Jurkat, Clone E6-1 (cell line): ENCODE data around the gene HPN.
"Not testable (repeated sequence)": the region's sequence is repeated elsewhere in the genome, so short reads cannot be mapped to it uniquely, and the experiment has no call there.

Experiments
- DNase-seq: peaks from one replicate; pipeline ENCODE4 v3.0.0-alpha.2; 2011; ENCODE audit warnings: low read depth, low spot score
- H3K4me3 ChIP-seq: 2 replicates; pipeline ENCODE4 v1.5.1; 2011; ENCODE audit warnings: mild to moderate bottlenecking, low read length, control low read depth, moderate library complexity

Gene HPN

GRCh38 chr19:35006999-35007365 is 34.5 kb upstream of the HPN start:
- H3K4me3 ChIP-seq: no peak overlapping the region
- DNase-seq: no peak

GRCh38 chr19:35007427-35007826 is 34.1 kb upstream of the HPN start:
- DNase-seq, H3K4me3 ChIP-seq: not testable (repeated sequence)

DNA sequence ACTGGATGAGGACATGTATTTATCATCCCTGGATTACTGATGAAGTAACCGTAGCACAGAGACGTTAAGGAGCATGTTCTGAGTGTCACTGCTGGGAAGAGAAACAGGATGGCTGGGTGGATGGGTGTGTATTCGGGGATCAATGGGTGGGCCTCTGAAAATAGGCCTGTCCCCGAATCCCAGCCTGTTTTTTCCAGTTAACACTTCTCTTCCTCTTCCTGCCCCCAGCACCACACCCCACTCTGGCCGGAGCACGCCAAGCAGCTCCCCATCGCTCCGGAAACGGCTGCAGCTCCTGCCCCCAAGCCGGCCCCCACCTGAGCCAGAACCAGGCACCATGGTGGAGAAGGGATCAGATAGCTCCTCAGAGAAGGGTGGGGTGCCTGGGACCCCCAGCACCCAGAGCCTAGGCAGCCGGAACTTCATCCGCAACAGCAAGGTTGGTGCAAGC is 32.6 kb upstream of the HPN start:
- DNase-seq: no peak

GRCh38 chr19:35009424-35010415 is 31.8 kb upstream of the HPN start:
- no peak overlapping the region for H3K4me3 ChIP-seq
- DNase-seq: no peak

More for the DNA sequence above, 32.6 kb upstream of the HPN start:
- no peak overlapping the region for H3K4me3 ChIP-seq

- H3K4me3 ChIP-seq: no peak overlapping the region
- no peak for DNase-seq
These were observed 30.3 kb upstream of the HPN start for GRCh38 chr19:35011091-35011689.

DNA sequence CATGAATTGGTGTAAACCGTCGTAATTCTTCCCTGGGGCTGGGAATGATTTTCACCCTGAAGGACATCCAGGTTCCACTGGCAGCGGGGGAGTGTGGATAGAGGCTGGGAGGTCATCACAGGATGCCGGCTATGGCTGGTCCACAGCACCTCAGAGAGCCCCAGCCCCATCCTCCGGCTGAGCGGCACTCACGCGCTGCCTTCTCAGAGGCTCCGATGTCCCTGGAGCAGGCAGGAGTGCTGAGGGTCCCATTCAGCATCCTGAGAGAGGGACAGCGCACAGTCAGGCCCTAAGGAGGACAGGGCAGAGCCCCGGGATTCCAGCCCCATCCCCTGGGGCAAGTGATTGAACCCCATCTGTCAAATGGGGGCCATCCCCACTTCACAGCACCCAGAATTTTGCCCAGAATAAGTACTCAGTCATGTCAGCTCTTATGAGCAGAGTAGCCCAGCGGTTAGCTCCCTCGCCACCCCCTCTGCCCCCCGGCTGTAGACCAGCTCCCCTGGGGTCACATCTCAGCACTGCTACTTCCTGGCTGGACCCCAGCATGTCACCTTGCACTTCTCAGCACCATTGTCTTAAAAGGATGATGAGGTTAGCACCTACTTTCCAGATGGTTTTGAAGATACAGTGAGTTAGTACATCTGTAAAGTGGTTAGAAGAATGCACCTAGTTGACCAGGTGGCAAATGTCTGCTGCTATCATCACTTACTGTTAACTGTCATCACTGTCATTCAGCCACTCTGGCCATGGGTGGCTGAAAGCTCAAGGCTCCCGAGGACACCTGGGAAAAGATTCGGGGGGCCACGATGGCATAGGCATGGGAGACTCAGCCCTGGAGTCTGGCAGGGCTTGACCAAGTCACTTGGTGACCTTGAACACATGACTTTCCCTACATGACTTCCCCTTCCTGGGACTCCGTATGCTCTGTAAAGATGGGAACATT is 29.5 kb upstream of the HPN start:
- DNase-seq: no peak

GRCh38 chr19:35013041-35013819 is 28.3 kb upstream of the HPN start:
- no peak overlapping the region for H3K4me3 ChIP-seq
- DNase-seq: peak; percentile 39

More for the DNA sequence above, 29.5 kb upstream of the HPN start:
- H3K4me3 ChIP-seq: no peak overlapping the region

- peak; percentile 86 for DNase-seq
- H3K4me3 ChIP-seq: no peak overlapping the region
These were observed 27.4 kb upstream of the HPN start for GRCh38 chr19:35013820-35014754.

GRCh38 chr19:35014774-35015173 is 26.7 kb upstream of the HPN start:
- DNase-seq, H3K4me3 ChIP-seq: not testable (repeated sequence)

DNA sequence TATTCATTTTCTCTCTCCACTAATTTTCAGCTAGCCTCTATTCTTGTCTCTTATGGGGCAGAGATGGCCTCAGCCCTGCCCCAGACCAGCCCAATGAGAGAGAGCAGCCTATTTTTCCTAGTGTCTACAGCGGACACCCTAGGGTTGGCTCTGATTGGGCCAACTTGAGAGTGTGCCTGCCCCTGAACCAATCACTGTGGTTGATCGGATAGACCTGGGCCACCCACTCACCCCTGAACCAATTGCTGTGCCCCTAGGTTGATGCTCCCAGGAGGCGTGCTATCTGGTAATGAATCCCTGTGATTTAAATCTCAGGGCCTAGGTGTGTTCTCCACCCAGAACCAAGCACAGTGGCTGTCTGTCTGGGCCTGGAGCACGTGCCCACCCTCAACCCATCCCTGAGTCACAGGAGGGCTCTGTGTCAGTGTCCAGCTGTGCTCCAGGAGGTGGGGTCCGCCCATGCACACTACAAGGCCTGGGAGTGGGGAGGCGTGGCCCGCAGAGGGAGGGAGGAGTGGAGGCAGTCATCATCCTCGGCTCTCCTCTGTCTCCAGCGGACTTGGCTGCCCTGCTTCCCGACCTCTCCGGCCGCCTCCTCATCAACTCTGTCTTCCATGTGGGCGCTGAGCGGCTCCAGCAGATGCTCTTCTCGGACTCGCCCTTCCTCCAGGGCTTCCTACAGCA is 26.1 kb upstream of the HPN start:
- no peak overlapping the region for H3K4me3 ChIP-seq

DNA sequence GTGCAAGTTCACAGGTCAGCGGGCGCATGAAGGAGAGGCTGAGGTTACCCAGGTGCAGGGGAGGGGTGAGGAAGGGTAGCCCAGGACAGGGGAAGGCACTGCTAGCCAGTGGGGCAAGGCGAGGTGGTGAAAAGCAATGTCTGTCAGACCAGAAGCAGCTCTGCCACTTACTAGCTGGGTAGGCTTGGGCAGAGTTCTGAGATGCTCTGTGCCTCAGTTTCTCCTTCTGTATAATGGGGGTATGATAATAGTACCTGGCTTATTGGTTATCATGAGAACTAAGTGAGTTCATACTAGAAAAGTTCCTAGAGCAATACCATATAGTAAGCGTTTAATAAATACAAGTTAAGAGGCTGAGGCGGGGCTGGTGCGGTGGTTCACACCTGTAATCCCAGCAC is 25.6 kb upstream of the HPN start:
- no peak for DNase-seq
- no peak overlapping the region for H3K4me3 ChIP-seq

More for the DNA sequence above, 26.1 kb upstream of the HPN start:
- no peak for DNase-seq

DNA sequence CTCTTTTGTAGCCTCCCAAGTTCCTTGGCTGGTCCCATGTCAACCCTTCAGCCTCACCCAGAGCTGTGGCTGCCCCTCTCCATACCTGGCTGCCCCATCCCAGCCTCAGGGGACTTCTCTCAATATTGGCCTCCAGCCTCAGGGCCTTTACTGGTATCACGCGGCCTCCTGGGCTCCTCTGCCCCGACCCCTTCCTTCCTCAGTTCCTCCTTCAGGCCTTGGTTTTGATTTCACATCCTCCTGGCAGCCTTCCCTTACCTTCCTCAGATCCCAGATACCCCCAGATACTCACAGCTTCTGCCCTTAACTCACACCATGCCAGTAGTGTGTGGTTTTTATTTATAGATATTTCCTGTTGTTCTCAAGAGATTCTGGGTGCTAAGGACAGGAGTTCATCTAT is 24.0 kb upstream of the HPN start:
- no peak overlapping the region for H3K4me3 ChIP-seq
- no peak for DNase-seq

GRCh38 chr19:35018379-35018778 is 23.1 kb upstream of the HPN start:
- no peak overlapping the region for H3K4me3 ChIP-seq
- DNase-seq: no peak

DNA sequence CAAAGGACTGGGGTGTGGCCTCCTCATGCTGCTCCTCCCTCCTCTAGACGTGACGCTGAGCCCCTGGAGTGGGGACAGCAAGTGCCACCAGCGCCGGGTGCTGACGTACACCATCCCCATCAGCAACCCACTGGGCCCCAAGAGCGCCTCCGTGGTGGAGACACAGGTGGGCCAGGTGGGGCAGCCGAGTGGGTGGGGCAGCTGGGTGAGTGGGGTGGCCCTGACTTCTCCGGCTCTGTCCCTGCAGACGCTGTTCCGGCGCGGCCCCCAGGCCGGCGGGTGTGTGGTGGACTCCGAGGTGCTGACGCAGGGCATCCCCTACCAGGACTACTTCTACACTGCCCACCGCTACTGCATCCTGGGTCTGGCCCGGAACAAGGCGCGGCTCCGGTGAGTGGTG is 22.4 kb upstream of the HPN start:
- H3K4me3 ChIP-seq: no peak overlapping the region
- no peak for DNase-seq

DNA sequence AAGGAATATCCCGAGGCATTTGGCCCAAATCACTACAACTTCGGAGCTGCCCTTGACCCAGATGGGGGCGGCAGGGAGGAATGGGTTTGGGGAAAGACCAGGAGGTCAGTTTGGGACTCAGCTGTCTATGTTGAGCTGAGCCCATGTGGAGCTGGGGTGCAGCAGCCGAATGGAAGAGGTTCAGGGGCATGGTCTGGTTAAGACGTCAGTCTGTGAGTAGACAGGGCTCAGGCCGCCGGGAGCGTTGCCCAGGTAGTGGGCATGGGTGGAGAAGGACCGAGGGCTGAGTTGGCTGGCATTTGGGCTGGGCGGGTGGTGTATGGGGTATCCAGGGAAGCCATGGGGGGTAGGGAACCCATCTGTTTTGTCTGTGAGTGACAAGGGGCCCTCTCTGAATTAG is 20.5 kb upstream of the HPN start:
- no peak for DNase-seq
- no peak overlapping the region for H3K4me3 ChIP-seq

DNA sequence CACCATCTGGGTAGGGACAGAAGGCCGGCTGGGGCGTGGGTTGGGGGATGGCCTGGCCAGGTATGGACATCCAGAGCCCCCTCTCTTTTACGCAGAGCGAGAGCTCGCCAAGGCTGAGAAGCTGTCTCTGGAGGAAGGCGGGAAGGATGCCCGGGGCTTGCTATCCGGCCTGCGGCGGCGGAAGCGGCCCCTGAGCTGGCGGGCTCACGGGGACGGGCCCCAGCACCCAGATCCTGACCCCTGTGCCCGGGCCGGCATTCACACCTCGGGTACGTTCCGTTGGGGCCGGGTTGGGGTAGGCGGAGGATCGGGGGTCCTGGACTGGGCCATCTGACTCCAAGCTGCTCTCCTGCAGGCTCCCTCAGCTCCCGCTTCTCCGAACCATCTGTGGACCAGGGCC is 19.9 kb upstream of the HPN start:
- no peak overlapping the region for H3K4me3 ChIP-seq

DNA sequence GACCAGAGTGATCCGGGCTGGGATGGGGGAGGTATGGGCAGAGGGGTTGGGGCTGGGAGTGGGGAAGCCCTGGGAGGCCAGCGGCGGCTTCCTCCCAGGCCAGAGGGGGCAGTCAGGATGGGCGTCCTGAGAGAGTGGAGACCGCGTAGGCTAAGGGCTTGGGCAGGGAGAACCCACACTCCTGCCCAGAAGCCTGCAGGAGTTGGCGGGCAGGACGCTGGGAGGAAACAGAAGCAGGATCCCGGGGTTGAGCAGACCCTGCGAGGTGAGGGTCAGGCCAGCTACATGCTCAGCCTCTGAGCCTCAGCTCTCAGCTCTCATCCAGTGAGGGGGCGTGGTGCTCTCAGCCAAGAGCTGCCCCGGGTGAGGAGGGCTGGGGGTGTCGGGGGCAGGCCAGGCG is 19.1 kb upstream of the HPN start:
- H3K4me3 ChIP-seq: no peak overlapping the region
- DNase-seq: no peak

More for the DNA sequence above, 19.9 kb upstream of the HPN start:
- DNase-seq: no peak
